HL-60 (cell line): ENCODE data around the gene MANSC4.

Experiments
- CTCF ChIP-seq: IDR thresholded peaks from one replicate; pipeline ENCODE4 v1.5.1; 2011; ENCODE audit warnings: low read length, control low read depth, inconsistent platforms; ENCODE audit not compliant: insufficient read depth
- GABPA ChIP-seq: IDR thresholded peaks from 2 replicates; pipeline ENCODE4 v1.6.1; 2012; ENCODE audit warnings: low read depth
- POLR2AphosphoS5 ChIP-seq: IDR thresholded peaks from 2 replicates; pipeline ENCODE4 v1.6.1; 2012; ENCODE audit warnings: low read depth
- REST ChIP-seq: IDR thresholded peaks from 2 replicates; pipeline ENCODE4 v1.6.1; 2012; ENCODE audit warnings: low read depth; ENCODE audit not compliant: insufficient replicate concordance

DNA sequence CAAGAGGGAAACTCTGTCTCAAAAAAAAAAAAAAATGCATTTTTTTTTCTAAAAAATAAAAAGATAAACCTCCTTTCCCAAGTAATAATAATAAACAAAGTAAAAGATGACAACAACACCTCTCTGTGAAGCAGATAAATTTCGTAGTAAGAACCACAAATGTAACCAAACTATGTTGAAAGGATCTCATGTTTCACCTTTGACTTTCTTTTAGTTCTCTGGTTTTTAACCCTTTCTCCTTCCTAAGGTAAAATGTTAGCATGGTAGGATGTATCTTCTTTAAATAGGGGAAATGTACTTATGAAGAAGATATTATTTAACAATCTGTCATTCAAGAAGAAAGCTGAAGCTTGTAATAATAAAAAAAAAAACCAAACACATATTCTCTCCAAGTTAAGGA lies 1.8 kb downstream of the MANSC4 start:
- TF ChIP-seq CTCF: no peak
- TF ChIP-seq POLR2AphosphoS5: no peak
- no peak for TF ChIP-seq GABPA
- TF ChIP-seq REST: no peak
